Sigmoid colon (tissue), 7 donors: ENCODE measurements around the gene PRL. TPM values are rescaled to one million over a fixed set of nuclear protein-coding genes. Genes with fewer than 3 reads are reported as not detected.

Experiments
- DNase-seq: peaks from one replicate; pipeline ENCODE4 v3.0.0-alpha.2; 2019
- H3K27ac ChIP-seq, 4 donors: fragments of 200-600 bp; sonication (generic); one replicate each; pipeline ENCODE4 v1.5.1; 2016 to 2019; ENCODE audit warnings: mild to moderate bottlenecking in 1 of 4
- H3K27me3 ChIP-seq, 3 donors: fragments of 200-600 bp; sonication (generic); one replicate each; pipeline ENCODE4 v1.5.1; 2019; ENCODE audit warnings: mild to moderate bottlenecking in 1 of 3
- H3K36me3 ChIP-seq, 4 donors: fragments of 200-600 bp; sonication (generic); one replicate each; pipeline ENCODE4 v1.5.1; 2016 to 2019
- H3K4me1 ChIP-seq, 4 donors: fragments of 200-600 bp; sonication (generic); one replicate each; pipeline ENCODE4 v1.5.1; 2017 to 2019
- H3K4me3 ChIP-seq, 4 donors: fragments of 200-600 bp; sonication (generic); one replicate each; pipeline ENCODE4 v1.5.1; 2017 to 2019; ENCODE audit warnings: mild to moderate bottlenecking in 2 of 4, moderate library complexity in 1 of 4
- H3K9me3 ChIP-seq, 4 donors: fragments of 200-600 bp in 3 of 4; sonication (generic) in 3 of 4; one replicate each; pipeline versions ENCODE4 v1.5.1 to v1.6.1; 2013 to 2019
- CTCF ChIP-seq, 4 experiments: fragments of 450-650 bp in 3 of 4; fragments of 200-600 bp in 1 of 4; IDR thresholded peaks; one replicate each; pipeline ENCODE4 v1.5.1; 2016 to 2019; ENCODE audit warnings: antibody characterized with exemption in 4 of 4, mild to moderate bottlenecking in 3 of 4, moderate library complexity in 2 of 4
- EP300 ChIP-seq, 4 donors: sonication (generic); formaldehyde crosslinking; IDR thresholded peaks; one replicate each; pipeline ENCODE4 v1.6.1; 2017; ENCODE audit warnings: antibody characterized with exemption in 4 of 4
- POLR2A ChIP-seq, 2 donors: fragments of 450-650 bp; IDR thresholded peaks; one replicate each; pipeline ENCODE4 v1.6.1; 2016; ENCODE audit warnings: antibody characterized with exemption in 2 of 2, mild to moderate bottlenecking in 2 of 2, moderate library complexity in 2 of 2
- POLR2AphosphoS5 ChIP-seq, 4 donors: sonication (generic); formaldehyde crosslinking; IDR thresholded peaks; one replicate each; pipeline ENCODE4 v1.6.1; 2017; ENCODE audit warnings: antibody characterized with exemption in 4 of 4
- WGBS, 2 donors: extraction: QIAGEN DNeasy Blood & Tissue Kit; methylation state at CpG; one replicate each; pipeline ENCODE4 v1.1.7; 2013; 5-methylcytosine and 5-hydroxymethylcytosine counted together
- intact Hi-C: fragments of 100-400 bp; cut with DNase I; formaldehyde crosslinking; loops from one replicate; pipeline ENCODE4 v1.15.1; 2023
- polyA plus RNA-seq, 3 donors: library from polyadenylated mRNA; stranded (reverse); fragments of 200-250 nt; gene quantifications; one replicate each; pipeline ENCODE4 v1.2.3, GENCODE V29; 2013
- total RNA-seq, 4 donors: library from RNA; depleted of rRNA; stranded (reverse); fragments of >200 nt; gene quantifications; one replicate each; pipeline ENCODE4 v1.1.0, GENCODE V29; 2016
- donor health status: healthy with polysubstance abuse.
- donor health status: Bipolar disorder and iron deficiency.
- donor health status: healthy.

PRL gene
- total and polyA plus RNA-seq, 7 donors = 0.04 TPM; not detected in 6

GRCh38 chr6:22251348-22251747 is 45.5 kb downstream of the PRL start:
- no peak for DNase-seq
- no peaks in the 10 kb centered on the region for H3K27me3 ChIP-seq
- WGBS, 2 donors = 55 to 72% methylated on average over 2 of the region's 2 CpGs
- H3K36me3 ChIP-seq = no peaks in the 10 kb centered on the region
- no peaks in the 10 kb centered on the region for H3K9me3 ChIP-seq
- peaks cover 0 to 14% (median 2%) of the 10 kb centered on the region in 4 donors for H3K4me1 ChIP-seq
- H3K4me3 ChIP-seq = no peak overlapping the region
- H3K27ac ChIP-seq = no peak overlapping the region
- intact Hi-C loops = no loop called here
- TF ChIP-seq EP300 (IDR thresholded peaks at IDR 0.05) (no peak), CTCF (IDR thresholded peaks at IDR 0.05) (no peak), POLR2AphosphoS5 (IDR thresholded peaks at IDR 0.05) (peak in 1 of 4 donors; percentile 43)

GRCh38 chr6:22250486-22250885 is 46.4 kb downstream of the PRL start:
- H3K27ac ChIP-seq = no peak overlapping the region
- H3K4me1 ChIP-seq = peaks cover 0 to 14% (median 2%) of the 10 kb centered on the region in 4 donors
- DNase-seq = no peak
- WGBS, 2 donors = 54 to 63% methylated on average over 1 of the region's 1 CpG
- TF ChIP-seq EP300 (IDR thresholded peaks at IDR 0.05) (no peak), POLR2A (IDR thresholded peaks at IDR 0.05) (no peak), POLR2AphosphoS5 (IDR thresholded peaks at IDR 0.05) (no peak), CTCF (IDR thresholded peaks at IDR 0.05) (no peak)
- H3K36me3 ChIP-seq = no peaks in the 10 kb centered on the region
- intact Hi-C loops = no loop called here
- no peaks in the 10 kb centered on the region for H3K9me3 ChIP-seq
- H3K27me3 ChIP-seq = no peaks in the 10 kb centered on the region
- no peak overlapping the region for H3K4me3 ChIP-seq

- WGBS, 2 donors = 84 to 85% methylated on average over 9 of the region's 9 CpGs
- no peak for DNase-seq
- H3K4me1 ChIP-seq = peaks cover 0 to 7% (median 1%) of the 10 kb centered on the region in 4 donors
- H3K27me3 ChIP-seq = no peaks in the 10 kb centered on the region
- no peak overlapping the region for H3K27ac ChIP-seq
- H3K36me3 ChIP-seq = no peaks in the 10 kb centered on the region
- no peak overlapping the region for H3K4me3 ChIP-seq
- intact Hi-C loops = no loop called here
- H3K9me3 ChIP-seq = no peaks in the 10 kb centered on the region
- TF ChIP-seq POLR2AphosphoS5 (IDR thresholded peaks at IDR 0.05) (no peak), CTCF (IDR thresholded peaks at IDR 0.05) (no peak), EP300 (IDR thresholded peaks at IDR 0.05) (no peak), POLR2A (IDR thresholded peaks at IDR 0.05) (no peak)
Measured at GRCh38 chr6:22249711-22250350, 47.0 kb downstream of the PRL start.

GRCh38 chr6:22248513-22249308 is 48.1 kb downstream of the PRL start:
- intact Hi-C loops = no loop called here
- Histone ChIP-seq H3K27ac (no peak overlapping the region), H3K36me3 (no peaks in the 10 kb centered on the region), H3K27me3 (no peaks in the 10 kb centered on the region), H3K4me1 (no peaks in the 10 kb centered on the region), H3K9me3 (no peaks in the 10 kb centered on the region), H3K4me3 (no peak overlapping the region)
- TF ChIP-seq EP300 (IDR thresholded peaks at IDR 0.05) (no peak), POLR2A (IDR thresholded peaks at IDR 0.05) (no peak), POLR2AphosphoS5 (IDR thresholded peaks at IDR 0.05) (no peak), CTCF (IDR thresholded peaks at IDR 0.05) (no peak)
- 58 to 79% methylated on average over 6 of the region's 6 CpGs for WGBS, 2 donors
- DNase-seq = no peak
